HG02623 (cell line): ENCODE results near the gene OR1F1.
"Not testable (repeated sequence)": the region's sequence is repeated elsewhere in the genome, so short reads cannot be mapped to it uniquely, and the experiment has no call there.

ENCODE experiments used
- ATAC-seq: cut with Tn5 transposase; IDR thresholded peaks from one replicate; pipeline ENCODE4 v1.9.1; 2021; ENCODE audit warnings: moderate library complexity; ENCODE audit not compliant: unreplicated experiment

OR1F1 gene

GRCh38 chr16:3187798-3188674 is at the start of gene OR1F1:
TSS of gene OR1F1 (plus strand) at chr16:3188204.
- no peak for ATAC-seq

GRCh38 chr16:3138342-3138741 is 49.7 kb upstream of the OR1F1 start:
- no peak for ATAC-seq

- no peak for ATAC-seq
Measured at GRCh38 chr16:3138823-3139426, 49.1 kb upstream of the OR1F1 start.

GRCh38 chr16:3139561-3139960 is 48.4 kb upstream of the OR1F1 start:
- ATAC-seq, result not testable (repeated sequence)

GRCh38 chr16:3140603-3141427 is 47.2 kb upstream of the OR1F1 start:
- ATAC-seq, result no peak

- ATAC-seq, result no peak
Measured at GRCh38 chr16:3141781-3142311, 46.2 kb upstream of the OR1F1 start.

GRCh38 chr16:3142327-3142726 is 45.7 kb upstream of the OR1F1 start:
- no peak for ATAC-seq

GRCh38 chr16:3142770-3143169 is 45.2 kb upstream of the OR1F1 start:
- no peak for ATAC-seq

GRCh38 chr16:3143189-3143588 is 44.8 kb upstream of the OR1F1 start:
- ATAC-seq, result no peak

- ATAC-seq, result no peak
Measured at GRCh38 chr16:3143598-3144320, 44.2 kb upstream of the OR1F1 start.

GRCh38 chr16:3144321-3144983 is 43.6 kb upstream of the OR1F1 start:
- ATAC-seq, result no peak

GRCh38 chr16:3145151-3145550 is 42.9 kb upstream of the OR1F1 start:
- ATAC-seq, result no peak

- ATAC-seq, result no peak
Measured at GRCh38 chr16:3145660-3146059, 42.3 kb upstream of the OR1F1 start.

- no peak for ATAC-seq
Measured at GRCh38 chr16:3147046-3147756, 40.8 kb upstream of the OR1F1 start.

GRCh38 chr16:3147757-3148104 is 40.3 kb upstream of the OR1F1 start:
- no peak for ATAC-seq

- ATAC-seq, result no peak
Measured at GRCh38 chr16:3148256-3149192, 39.5 kb upstream of the OR1F1 start.

- no peak for ATAC-seq
Measured at GRCh38 chr16:3149193-3149530, 38.8 kb upstream of the OR1F1 start.

GRCh38 chr16:3149630-3150345 is 38.2 kb upstream of the OR1F1 start:
- no peak for ATAC-seq
